Measurements from ENCODE around the gene ITGA11. TPM values are rescaled to one million over a fixed set of nuclear protein-coding genes. Genes with fewer than 3 reads are reported as not detected.

Gene ITGA11
- total RNA-seq, 2 experiments from 2014 or later: 1.7 to 1.8 TPM

DNA sequence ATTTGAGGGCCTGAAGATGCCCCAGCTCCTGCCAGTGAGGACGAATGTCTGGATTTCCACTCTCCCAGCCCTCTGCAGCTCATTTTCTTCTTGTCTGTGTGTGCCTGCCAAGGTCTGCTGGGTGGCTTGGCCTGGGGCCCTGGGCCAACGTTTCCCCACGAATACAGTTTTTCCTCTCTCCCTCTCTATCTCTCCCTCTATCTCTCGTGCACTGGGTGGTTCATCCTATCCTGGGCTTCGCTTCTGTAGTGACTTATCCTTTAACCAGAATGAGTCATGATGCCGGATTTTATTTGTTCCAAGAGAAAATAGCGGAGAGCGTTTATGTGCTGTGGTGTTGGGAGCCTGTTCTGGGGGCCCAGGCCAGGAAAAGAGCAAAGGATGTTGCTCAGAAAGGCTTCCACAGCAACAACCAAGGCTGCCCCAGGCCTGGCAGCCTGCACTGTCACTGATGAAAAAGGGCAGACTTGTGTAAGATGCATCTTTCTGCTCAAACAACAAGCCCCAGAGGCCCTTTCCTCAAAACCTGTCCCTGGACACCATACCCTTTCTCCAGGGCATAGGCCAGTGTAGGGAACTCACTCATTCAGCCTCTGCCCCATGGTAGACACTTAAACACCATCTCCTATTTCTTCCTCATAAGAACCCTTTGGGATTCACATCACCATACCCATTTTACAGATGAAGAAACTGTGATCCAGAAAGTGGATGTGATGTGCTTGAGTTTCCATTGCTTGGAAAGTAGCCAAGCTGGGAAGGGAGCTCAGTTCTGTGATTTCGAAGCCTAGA is 47.3 kb downstream of the ITGA11 start:
- peaks cover 3% of the 10 kb centered on the region for H3K27me3 Mint-ChIP-seq
- no peaks in the 10 kb centered on the region for H3K9me3 Mint-ChIP-seq
- DNase-seq: no peak
- no peak overlapping the region for H3K27ac Mint-ChIP-seq
- peaks cover 4% of the 10 kb centered on the region for H3K4me1 Mint-ChIP-seq
- H3K4me3 Mint-ChIP-seq: no peak overlapping the region
- H3K36me3 Mint-ChIP-seq: no peaks in the 10 kb centered on the region

DNA sequence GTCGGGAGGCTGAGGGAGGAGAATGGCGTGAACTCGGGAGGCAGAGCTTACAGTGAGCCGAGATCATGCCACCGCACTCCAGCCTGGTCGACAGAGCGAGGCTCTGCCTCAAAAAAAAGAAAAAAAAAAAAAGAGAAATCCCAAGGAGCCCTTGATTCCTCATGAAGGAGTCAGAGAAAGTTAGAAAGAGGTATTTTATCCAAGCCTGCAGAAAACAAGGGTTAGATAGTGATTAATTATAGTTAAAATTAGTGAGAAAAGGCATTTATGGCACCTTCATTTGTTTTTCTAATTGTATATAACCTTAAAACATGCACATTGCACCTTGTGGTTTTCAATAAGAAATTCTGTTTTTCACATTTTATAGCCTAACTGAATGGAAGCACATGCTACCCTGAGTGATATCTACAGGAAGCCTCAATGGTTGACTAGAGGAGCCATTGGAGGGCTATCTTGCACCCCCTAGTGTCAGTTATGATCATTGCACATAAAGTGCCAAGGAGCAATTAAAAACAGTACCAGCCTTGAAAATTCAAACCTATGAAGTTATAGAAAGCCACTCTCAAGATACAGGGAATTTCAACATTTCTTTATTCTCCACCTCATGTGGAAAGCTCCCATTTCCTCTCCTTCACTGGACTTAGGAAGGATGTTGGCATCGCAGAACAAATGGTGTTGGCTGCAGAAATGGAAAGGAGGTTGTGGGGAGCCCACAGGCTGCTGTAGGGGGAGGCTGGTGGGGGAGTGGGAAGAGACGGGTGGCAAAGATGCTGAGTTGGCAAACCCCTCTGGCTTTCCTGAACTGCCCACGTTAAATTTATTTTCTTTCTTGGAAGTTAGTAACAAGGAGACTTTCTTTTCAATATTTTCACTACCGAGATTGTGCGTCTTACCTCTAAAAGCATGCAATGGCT is 48.5 kb downstream of the ITGA11 start:
- Mint-ChIP-seq H3K27me3 (peaks cover 3% of the 10 kb centered on the region), H3K36me3 (no peaks in the 10 kb centered on the region), H3K4me3 (no peak overlapping the region), H3K27ac (no peak overlapping the region), H3K4me1 (peaks cover 9% of the 10 kb centered on the region), H3K9me3 (no peaks in the 10 kb centered on the region)
- peak; percentile 14 for DNase-seq

DNA sequence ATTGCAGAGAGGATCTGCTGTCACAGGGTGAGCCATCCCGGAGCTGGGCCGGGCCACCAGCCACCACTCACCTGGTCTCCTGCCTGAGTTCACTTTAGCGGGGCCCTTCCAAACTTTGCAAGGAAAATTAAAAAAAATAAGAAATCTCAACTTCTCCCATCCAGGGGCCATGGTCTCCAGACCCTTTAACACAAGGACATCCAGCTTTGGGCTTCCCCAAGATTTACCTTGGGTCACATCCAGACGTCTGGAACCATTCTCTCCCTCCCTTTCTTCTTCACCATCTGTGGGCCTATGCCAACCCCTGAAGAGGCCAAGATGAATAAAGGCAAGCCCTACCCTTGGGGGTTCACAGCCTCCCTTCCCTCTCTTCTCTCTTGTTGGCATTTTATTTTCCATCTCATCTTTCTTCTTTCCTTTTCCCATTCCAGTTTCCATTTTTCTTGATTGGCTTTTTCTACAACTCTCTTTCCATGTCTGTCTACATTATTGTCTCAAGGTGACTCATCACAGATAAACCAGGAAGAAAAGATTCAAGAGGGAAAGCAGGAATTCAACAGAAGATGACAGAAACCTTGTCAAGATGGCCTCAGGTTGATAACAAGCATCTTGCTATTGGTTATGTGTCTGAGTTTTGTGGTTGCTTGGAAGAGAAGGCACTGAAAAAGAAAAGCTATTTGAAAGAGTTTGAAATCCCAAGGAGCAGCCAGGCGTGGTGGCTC is 49.5 kb downstream of the ITGA11 start:
- DNase-seq: no peak
- no peaks in the 10 kb centered on the region for H3K36me3 Mint-ChIP-seq
- H3K27ac Mint-ChIP-seq: no peak overlapping the region
- H3K27me3 Mint-ChIP-seq: peaks cover 3% of the 10 kb centered on the region
- no peak overlapping the region for H3K4me3 Mint-ChIP-seq
- peaks cover 9% of the 10 kb centered on the region for H3K4me1 Mint-ChIP-seq
- no peaks in the 10 kb centered on the region for H3K9me3 Mint-ChIP-seq

DNA sequence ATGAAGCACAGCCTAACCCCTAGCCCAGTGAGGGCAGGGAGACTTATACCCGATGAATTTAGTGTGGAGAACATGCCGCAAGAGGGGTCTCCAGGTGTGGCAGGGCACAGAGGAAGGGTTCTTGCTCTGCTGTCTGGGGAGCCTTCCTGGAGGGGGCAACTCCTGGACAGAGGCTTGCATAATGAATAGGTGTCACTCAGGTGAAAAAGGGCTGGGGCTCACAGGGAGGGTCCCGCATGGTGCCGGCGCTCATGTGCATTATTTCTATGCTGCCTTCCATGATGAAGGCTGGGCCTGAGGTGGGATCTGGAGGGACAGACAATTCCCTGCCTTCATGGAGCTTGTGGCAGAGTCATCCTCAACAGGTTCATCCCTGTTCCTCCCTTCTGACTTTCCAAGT is 51.5 kb downstream of the ITGA11 start:
- DNase-seq: no peak
- Mint-ChIP-seq H3K9me3 (no peaks in the 10 kb centered on the region), H3K27ac (no peak overlapping the region), H3K36me3 (no peaks in the 10 kb centered on the region), H3K4me3 (no peak overlapping the region), H3K27me3 (peaks cover 3% of the 10 kb centered on the region), H3K4me1 (peaks cover 9% of the 10 kb centered on the region)

DNA sequence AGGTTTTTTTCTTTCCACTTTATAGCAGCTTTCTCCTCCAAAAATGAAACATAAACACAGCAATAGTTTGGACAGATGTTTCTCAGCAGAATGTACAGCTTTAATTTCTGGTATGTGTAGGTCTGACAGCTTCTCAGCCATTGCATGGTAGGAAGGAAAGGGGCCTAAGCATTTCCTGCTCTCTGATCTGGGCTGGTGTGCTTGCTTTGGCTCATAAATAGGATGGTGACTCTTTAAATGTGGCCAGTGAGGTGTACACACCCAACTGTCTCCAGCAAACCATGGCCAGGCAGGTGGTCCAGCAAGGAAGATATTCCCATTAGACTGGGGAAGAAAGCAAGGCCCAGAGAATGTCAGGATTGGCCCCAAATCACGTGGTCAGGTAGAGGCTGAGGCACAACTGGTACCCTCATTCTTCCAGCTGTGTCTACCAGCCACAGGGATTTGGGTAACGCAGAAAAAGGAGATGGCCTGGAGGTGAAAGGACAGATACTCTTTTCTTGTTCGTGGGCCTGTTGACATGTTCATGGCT is 52.1 kb downstream of the ITGA11 start:
- Mint-ChIP-seq H3K4me3 (no peak overlapping the region), H3K27me3 (peaks cover 3% of the 10 kb centered on the region), H3K27ac (no peak overlapping the region), H3K36me3 (no peaks in the 10 kb centered on the region), H3K9me3 (no peaks in the 10 kb centered on the region), H3K4me1 (peaks cover 9% of the 10 kb centered on the region)
- DNase-seq: no peak

DNA sequence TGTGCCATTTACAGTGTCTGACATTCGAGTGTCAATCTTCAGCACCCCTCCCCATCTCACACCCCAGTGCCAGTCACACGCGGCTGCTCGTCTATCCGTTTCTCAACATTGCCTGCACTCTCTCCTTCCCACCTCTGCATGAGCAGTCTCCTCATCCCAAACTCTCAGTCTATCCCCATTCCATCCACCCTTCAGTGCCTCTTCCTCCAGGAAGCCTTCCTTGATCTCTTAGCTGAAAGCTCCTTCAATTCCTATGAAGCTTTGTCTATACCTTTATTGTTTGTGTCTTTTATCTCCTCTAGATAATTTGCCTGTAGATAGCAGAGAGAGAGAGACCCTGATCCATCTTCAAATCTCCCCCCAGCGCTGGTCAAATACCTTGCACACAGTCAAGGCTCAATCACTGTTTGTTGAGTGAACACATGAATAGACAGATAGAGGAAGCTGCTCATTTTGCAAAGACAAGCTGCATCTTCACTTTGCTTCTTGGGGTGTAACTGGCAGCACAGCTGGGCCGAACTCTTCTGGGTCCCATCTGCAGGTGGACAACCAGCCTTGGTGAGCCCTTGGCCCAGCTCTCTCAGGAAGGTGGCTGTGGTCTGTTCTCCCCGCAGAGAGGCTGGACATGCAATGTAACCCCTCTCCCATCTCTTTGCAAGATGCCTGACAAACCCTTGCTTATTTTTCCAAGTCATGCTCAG is 52.8 kb downstream of the ITGA11 start:
- no peak overlapping the region for H3K27ac Mint-ChIP-seq
- H3K9me3 Mint-ChIP-seq: no peaks in the 10 kb centered on the region
- no peaks in the 10 kb centered on the region for H3K36me3 Mint-ChIP-seq
- peaks cover 9% of the 10 kb centered on the region for H3K4me1 Mint-ChIP-seq
- peaks cover 3% of the 10 kb centered on the region for H3K27me3 Mint-ChIP-seq
- H3K4me3 Mint-ChIP-seq: no peak overlapping the region
- no peak for DNase-seq

DNA sequence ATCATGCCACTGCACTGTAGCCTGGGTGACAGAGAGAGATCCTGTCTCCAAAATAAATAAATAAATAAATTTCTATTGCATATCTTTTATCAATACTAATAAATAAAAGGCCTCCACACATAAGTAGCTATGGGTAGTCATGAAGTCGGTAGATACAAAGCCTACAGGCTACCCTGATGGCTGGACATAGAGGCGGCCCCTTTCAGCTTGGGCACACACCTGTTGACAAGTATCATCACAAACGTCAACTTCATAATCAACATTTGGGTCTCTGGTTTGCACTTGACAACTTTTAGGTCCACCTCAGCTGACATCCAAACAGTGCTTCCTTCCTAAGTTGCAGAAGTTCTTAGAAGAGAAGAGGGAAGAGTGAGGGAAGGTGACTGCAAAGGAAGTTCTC is 53.4 kb downstream of the ITGA11 start:
- DNase-seq: no peak
- Mint-ChIP-seq H3K9me3 (no peaks in the 10 kb centered on the region), H3K4me1 (peaks cover 9% of the 10 kb centered on the region), H3K4me3 (no peak overlapping the region), H3K27ac (no peak overlapping the region), H3K36me3 (no peaks in the 10 kb centered on the region), H3K27me3 (peaks cover 1% of the 10 kb centered on the region)

DNA sequence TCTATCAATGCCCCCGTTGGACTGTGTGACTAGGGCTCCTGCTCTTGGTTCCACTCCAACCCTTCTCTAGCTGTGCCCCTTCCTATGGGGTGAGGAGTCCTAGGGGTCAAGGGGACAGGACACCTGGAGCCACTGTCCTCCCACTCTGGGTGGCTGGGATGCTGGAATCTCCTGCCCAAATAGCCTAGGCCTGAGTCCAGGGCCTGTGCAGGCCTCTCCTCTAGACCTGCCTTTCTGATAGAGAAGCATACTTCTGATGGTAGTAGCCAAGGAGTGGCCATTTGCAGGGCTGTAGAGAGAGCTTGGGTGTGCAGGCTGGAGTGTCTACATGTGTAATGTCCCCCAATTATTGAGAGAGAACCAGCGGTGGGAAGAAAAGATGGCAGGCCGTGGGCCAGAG is 54.2 kb downstream of the ITGA11 start:
- no peak overlapping the region for H3K27ac Mint-ChIP-seq
- no peak overlapping the region for H3K4me3 Mint-ChIP-seq
- no peaks in the 10 kb centered on the region for H3K27me3 Mint-ChIP-seq
- no peaks in the 10 kb centered on the region for H3K36me3 Mint-ChIP-seq
- H3K4me1 Mint-ChIP-seq: peaks cover 9% of the 10 kb centered on the region
- DNase-seq: no peak
- no peaks in the 10 kb centered on the region for H3K9me3 Mint-ChIP-seq

DNA sequence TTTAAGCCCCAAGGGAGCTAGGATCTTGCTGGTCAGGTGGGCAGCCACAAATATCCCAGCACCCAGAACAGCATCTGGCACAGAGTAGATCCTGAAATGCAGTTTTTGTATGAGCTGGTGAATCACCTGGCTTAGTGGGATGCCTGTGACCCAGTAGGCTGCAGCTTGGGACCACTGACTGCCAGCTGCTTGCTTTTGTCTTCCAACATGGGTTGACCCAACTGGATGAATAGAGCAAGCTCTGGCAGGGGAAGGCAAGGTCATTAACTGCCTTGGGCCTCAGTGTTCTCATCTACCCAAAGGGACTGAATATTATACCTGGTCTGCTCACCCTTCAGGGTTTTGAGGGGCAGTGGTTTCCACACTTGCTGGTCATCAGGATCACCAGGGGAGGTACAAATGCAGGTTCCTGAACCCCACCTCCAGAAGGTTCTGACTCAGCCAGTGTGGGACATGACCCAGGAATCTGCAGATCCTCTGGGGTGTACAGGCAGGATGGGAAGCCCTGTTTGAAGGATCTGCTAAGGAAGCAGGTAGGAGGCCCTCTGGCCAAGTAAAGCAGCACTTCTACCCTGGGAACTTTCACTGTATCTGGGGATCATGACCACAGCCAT is 55.4 kb downstream of the ITGA11 start:
- Mint-ChIP-seq H3K27me3 (no peaks in the 10 kb centered on the region), H3K36me3 (no peaks in the 10 kb centered on the region), H3K4me3 (no peak overlapping the region), H3K27ac (no peak overlapping the region), H3K4me1 (peaks cover 9% of the 10 kb centered on the region), H3K9me3 (no peaks in the 10 kb centered on the region)
- no peak for DNase-seq

DNA sequence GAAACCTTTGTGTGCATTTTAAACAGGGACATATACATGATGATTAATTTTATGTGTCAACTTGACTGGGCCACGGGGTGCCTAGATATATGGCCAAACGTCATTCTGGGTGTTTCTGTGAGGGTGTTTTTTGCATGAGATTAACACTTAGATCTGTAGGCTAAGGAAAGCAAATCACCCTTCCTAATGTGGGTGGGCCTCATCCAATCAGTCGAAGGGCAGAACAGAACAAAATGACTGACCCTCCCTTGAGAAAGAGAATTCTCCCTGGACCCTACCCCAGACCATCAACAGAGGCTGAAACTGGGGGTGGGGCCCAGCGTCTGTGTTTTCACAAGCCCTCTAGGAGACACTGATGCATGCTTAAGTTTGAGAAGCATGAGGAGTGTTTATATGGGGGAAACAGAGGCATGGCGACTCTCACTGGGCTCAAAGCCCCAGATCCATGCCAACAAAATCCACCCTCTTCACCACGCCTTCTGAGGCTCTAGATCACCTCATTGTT is 56.2 kb downstream of the ITGA11 start:
- H3K27ac Mint-ChIP-seq: no peak overlapping the region
- H3K27me3 Mint-ChIP-seq: no peaks in the 10 kb centered on the region
- DNase-seq: no peak
- H3K9me3 Mint-ChIP-seq: no peaks in the 10 kb centered on the region
- H3K4me3 Mint-ChIP-seq: no peak overlapping the region
- H3K36me3 Mint-ChIP-seq: no peaks in the 10 kb centered on the region
- peaks cover 9% of the 10 kb centered on the region for H3K4me1 Mint-ChIP-seq

DNA sequence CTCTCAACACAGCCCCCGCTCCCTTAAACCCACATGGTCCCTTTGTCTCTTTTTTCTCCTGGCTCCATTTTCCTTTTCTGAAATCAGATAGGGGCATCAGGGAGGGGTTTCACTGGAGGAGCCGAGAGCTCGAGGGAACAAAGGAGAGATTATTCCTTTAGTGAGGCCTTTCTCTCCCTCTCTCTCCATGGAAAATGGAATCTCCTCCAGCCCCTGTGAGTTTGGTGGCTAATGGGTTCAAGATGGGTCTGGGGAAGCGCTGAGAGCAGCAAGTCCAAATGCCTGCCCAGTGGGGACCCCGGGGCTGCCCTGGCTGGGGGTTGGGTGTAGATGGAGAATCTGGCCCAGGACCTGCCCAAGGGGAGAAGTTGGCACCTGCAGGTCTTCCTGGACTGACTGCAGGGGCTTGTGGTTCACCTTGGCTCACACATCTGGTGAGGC is 56.8 kb downstream of the ITGA11 start:
- Mint-ChIP-seq H3K27me3 (no peaks in the 10 kb centered on the region), H3K4me1 (peaks cover 9% of the 10 kb centered on the region), H3K9me3 (no peaks in the 10 kb centered on the region), H3K27ac (no peak overlapping the region), H3K4me3 (no peak overlapping the region), H3K36me3 (no peaks in the 10 kb centered on the region)
- no peak for DNase-seq

DNA sequence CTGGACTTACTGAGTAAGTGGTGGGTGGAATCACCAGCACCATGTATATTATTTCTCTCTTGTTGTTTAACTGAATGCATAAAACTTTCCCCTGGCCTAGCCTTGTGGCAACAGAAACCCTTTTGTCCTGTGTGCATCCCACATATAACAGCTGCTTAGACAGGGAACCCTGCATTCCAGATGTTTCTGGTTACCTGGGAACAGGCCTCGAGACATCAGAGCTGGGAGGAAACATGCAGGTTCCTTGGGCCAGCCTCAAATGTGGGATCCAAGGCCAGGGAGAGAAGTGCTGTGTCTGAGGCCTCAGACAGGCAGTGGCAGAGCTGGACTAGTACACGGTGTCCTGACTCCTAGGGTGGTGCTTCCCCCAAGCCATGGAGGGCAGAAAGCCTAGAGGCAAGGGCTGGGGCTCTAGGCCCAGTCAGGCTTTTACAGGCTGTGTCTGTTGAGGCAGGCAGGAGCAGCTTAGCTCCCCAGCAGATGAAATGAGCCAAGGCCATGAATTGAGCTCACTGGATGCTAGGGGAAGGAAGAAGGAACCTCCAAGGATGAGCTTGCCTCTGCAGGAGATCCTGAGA is 57.7 kb downstream of the ITGA11 start:
- no peak overlapping the region for H3K27ac Mint-ChIP-seq
- no peak for DNase-seq
- H3K36me3 Mint-ChIP-seq: no peaks in the 10 kb centered on the region

DNA sequence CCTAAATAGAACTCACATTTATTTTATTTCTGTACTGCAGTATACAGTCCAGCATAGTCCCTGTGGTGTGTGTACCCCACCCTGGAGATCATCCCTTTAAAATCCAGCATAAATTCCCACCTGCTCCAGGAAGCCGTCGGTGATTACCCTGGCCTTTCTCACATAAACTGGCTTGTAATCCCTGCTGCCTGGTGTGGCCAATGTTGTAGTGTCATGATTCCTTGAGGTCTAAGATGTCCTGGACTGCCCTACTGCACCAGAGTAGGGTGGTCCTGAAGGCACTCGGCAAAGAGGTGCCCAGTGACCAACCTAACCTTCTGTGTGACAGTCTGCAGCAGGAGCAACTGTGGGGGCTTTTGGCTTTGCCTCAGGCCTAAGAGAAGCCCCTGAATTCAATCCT is 58.9 kb downstream of the ITGA11 start:
- Mint-ChIP-seq H3K4me1 (no peaks in the 10 kb centered on the region), H3K36me3 (no peaks in the 10 kb centered on the region), H3K9me3 (no peaks in the 10 kb centered on the region), H3K4me3 (no peak overlapping the region), H3K27me3 (no peaks in the 10 kb centered on the region), H3K27ac (no peak overlapping the region)
- no peak for DNase-seq

More for the DNA sequence above, 57.7 kb downstream of the ITGA11 start:
- no peaks in the 10 kb centered on the region for H3K9me3 Mint-ChIP-seq
- peaks cover 3% of the 10 kb centered on the region for H3K4me1 Mint-ChIP-seq
- no peaks in the 10 kb centered on the region for H3K27me3 Mint-ChIP-seq
- no peak overlapping the region for H3K4me3 Mint-ChIP-seq
